ENCODE measurements around the gene GPC6. TPM values are rescaled to one million over a fixed set of nuclear protein-coding genes. Genes with fewer than 3 reads are reported as not detected.

GPC6 gene
- total RNA-seq, 1 donor = 77.8 TPM

DNA sequence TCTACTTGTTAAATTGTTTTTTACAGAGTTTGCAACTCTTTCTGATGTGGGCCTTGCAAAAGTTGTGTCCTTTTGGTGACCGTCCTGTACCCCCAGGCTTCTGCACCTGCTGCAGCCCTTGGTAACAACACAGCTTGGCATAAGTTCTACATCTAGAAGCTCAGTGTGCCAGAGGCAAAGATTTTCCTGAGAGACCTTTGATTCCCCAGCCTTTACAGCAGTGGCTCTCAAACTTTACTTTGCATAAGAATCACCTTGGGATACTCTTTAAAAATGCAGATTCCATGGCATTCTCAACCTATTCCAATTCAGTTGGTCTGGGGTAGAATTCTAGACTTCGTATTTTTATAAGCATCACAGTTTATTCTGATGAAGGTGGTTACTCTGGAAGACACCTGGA is 991.9 kb downstream of the GPC6 start:
- Histone ChIP-seq H4K20me1 (ENCODE audit: insufficient read depth, low read length) (no peaks in the 10 kb centered on the region), H3K79me2 (ENCODE audit: insufficient read depth, low read length) (no peaks in the 10 kb centered on the region), H3K9me3 (ENCODE audit: low read depth, low read length) (no peaks in the 10 kb centered on the region), H3K4me1 (ENCODE audit: insufficient read depth, low read length) (no peaks in the 10 kb centered on the region), H3K27me3 (ENCODE audit: insufficient read depth, low read length) (no peaks in the 10 kb centered on the region), H3K4me2 (ENCODE audit: insufficient read depth, low read length) (no peak overlapping the region), H2AFZ (ENCODE audit: low read length) (no peak overlapping the region), H3K36me3 (ENCODE audit: insufficient read depth, low read length) (no peaks in the 10 kb centered on the region), H3K4me3 (ENCODE audit: insufficient read depth, low read length) (no peak overlapping the region), H3K27ac (ENCODE audit: low read depth, low read length) (no peak overlapping the region)
- no peak for DNase-seq (ENCODE audit: insufficient read length, low spot score, missing footprints)
- TF ChIP-seq, protein P1, sequence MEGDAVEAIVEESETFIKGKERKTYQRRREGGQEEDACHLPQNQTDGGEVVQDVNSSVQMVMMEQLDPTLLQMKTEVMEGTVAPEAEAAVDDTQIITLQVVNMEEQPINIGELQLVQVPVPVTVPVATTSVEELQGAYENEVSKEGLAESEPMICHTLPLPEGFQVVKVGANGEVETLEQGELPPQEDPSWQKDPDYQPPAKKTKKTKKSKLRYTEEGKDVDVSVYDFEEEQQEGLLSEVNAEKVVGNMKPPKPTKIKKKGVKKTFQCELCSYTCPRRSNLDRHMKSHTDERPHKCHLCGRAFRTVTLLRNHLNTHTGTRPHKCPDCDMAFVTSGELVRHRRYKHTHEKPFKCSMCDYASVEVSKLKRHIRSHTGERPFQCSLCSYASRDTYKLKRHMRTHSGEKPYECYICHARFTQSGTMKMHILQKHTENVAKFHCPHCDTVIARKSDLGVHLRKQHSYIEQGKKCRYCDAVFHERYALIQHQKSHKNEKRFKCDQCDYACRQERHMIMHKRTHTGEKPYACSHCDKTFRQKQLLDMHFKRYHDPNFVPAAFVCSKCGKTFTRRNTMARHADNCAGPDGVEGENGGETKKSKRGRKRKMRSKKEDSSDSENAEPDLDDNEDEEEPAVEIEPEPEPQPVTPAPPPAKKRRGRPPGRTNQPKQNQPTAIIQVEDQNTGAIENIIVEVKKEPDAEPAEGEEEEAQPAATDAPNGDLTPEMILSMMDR (IDR thresholded peaks at IDR 0.05; ENCODE audit: extremely low read depth, low read depth, low read length) = no peak

DNA sequence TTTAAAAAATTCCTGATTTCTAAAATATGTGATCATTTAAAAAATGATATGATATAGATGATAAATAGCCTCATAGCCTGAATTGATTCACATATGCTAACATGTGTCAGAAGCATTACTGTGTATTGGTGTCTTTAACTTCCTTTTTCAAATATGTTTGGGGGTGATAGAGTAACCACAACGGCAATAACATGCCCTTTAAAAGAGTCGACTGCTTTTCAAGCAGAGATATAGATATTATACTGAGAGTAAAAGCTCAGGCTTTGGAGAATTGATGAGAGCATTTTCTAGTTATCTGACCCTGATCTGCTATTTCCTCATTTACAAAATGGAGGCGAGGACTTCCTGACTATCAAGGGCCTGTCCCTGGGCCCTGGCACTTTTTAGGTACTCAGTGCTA is 992.3 kb downstream of the GPC6 start:
- no peak overlapping the region for H3K4me3 ChIP-seq (ENCODE audit: insufficient read depth, low read length)
- no peak overlapping the region for H2AFZ ChIP-seq (ENCODE audit: low read length)
- H4K20me1 ChIP-seq (ENCODE audit: insufficient read depth, low read length) = no peaks in the 10 kb centered on the region
- H3K36me3 ChIP-seq (ENCODE audit: insufficient read depth, low read length) = no peaks in the 10 kb centered on the region
- TF ChIP-seq, protein P1 (IDR thresholded peaks at IDR 0.05; ENCODE audit: extremely low read depth, low read depth, low read length) = no peak
- H3K9me3 ChIP-seq (ENCODE audit: low read depth, low read length) = no peaks in the 10 kb centered on the region
- no peaks in the 10 kb centered on the region for H3K27me3 ChIP-seq (ENCODE audit: insufficient read depth, low read length)
- no peak for DNase-seq (ENCODE audit: insufficient read length, low spot score, missing footprints)
- no peak overlapping the region for H3K27ac ChIP-seq (ENCODE audit: low read depth, low read length)
- no peaks in the 10 kb centered on the region for H3K4me1 ChIP-seq (ENCODE audit: insufficient read depth, low read length)
- no peak overlapping the region for H3K4me2 ChIP-seq (ENCODE audit: insufficient read depth, low read length)
- no peaks in the 10 kb centered on the region for H3K79me2 ChIP-seq (ENCODE audit: insufficient read depth, low read length)

DNA sequence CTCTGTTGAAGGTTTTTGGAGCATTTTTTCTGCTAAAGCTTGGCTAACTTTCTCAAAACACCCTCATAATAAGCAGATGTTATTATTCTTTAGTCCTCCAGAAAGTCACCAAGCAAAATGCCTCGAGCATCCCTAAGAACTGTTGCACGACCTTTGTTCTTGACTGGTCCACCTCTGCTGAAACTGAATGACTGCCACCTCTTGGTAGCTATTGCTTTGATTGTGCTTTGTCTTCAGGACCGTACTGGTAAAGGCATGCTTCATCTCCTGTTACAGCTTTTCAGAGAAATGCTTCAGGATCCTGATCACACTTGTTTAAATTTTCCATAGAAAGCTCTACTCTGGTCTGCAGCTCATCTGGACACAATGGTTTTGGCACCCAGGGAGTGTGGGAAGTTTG is 998.1 kb downstream of the GPC6 start:
- Histone ChIP-seq H3K36me3 (ENCODE audit: insufficient read depth, low read length) (no peaks in the 10 kb centered on the region), H3K27ac (ENCODE audit: low read depth, low read length) (no peak overlapping the region), H2AFZ (ENCODE audit: low read length) (no peak overlapping the region), H3K79me2 (ENCODE audit: insufficient read depth, low read length) (no peaks in the 10 kb centered on the region), H4K20me1 (ENCODE audit: insufficient read depth, low read length) (no peaks in the 10 kb centered on the region), H3K4me3 (ENCODE audit: insufficient read depth, low read length) (no peak overlapping the region), H3K27me3 (ENCODE audit: insufficient read depth, low read length) (no peaks in the 10 kb centered on the region), H3K4me1 (ENCODE audit: insufficient read depth, low read length) (peaks cover 8% of the 10 kb centered on the region), H3K9me3 (ENCODE audit: low read depth, low read length) (no peaks in the 10 kb centered on the region), H3K4me2 (ENCODE audit: insufficient read depth, low read length) (no peak overlapping the region)
- DNase-seq (ENCODE audit: insufficient read length, low spot score, missing footprints) = no peak
- TF ChIP-seq, protein P1 (IDR thresholded peaks at IDR 0.05; ENCODE audit: extremely low read depth, low read depth, low read length) = no peak

DNA sequence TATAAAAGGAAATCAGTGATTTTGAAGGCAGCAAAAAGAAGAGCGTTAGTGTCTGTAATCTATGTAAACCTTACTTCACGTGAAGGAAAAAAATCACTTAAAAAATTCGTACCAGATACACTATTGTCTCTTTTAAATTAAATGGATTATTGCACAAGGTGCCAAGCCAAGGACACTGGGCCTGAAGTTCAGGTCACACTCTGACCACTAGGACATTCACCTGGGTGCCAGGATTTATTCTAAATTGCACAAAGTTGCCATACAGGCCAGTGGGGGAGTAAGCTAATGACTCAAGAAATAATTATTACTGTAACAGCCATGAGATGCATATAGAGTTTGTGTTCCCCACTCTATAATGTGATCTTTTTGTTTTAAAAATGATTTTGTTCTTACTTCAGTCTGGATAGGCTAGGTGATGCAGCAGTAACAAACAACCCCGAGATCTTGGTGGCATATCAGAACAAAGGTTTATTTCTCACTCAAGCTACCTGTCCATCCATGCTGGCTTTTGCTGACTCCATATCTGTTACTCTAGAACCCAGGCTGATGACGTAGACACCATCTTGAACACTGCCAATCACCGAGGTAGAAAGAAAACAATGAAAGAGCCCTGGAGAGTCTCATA is 1000.8 kb downstream of the GPC6 start:
- Histone ChIP-seq H3K27ac (ENCODE audit: low read depth, low read length) (no peak overlapping the region), H3K27me3 (ENCODE audit: insufficient read depth, low read length) (no peaks in the 10 kb centered on the region), H3K79me2 (ENCODE audit: insufficient read depth, low read length) (no peaks in the 10 kb centered on the region), H3K4me3 (ENCODE audit: insufficient read depth, low read length) (no peak overlapping the region), H4K20me1 (ENCODE audit: insufficient read depth, low read length) (no peaks in the 10 kb centered on the region), H3K36me3 (ENCODE audit: insufficient read depth, low read length) (no peaks in the 10 kb centered on the region), H2AFZ (ENCODE audit: low read length) (no peak overlapping the region), H3K4me2 (ENCODE audit: insufficient read depth, low read length) (no peak overlapping the region), H3K9me3 (ENCODE audit: low read depth, low read length) (no peaks in the 10 kb centered on the region), H3K4me1 (ENCODE audit: insufficient read depth, low read length) (peaks cover 8% of the 10 kb centered on the region)
- DNase-seq (ENCODE audit: insufficient read length, low spot score, missing footprints) = no peak
- TF ChIP-seq, protein P1 (IDR thresholded peaks at IDR 0.05; ENCODE audit: extremely low read depth, low read depth, low read length) = no peak

Measured in osteoblast (primary cell).